GM18520 (cell line): Measurements from ENCODE around the gene CHAT.

Experiments used
- ATAC-seq: cut with Tn5 transposase; IDR thresholded peaks from one replicate; pipeline ENCODE4 v1.9.1; 2021; ENCODE audit not compliant: unreplicated experiment

The CHAT gene

DNA sequence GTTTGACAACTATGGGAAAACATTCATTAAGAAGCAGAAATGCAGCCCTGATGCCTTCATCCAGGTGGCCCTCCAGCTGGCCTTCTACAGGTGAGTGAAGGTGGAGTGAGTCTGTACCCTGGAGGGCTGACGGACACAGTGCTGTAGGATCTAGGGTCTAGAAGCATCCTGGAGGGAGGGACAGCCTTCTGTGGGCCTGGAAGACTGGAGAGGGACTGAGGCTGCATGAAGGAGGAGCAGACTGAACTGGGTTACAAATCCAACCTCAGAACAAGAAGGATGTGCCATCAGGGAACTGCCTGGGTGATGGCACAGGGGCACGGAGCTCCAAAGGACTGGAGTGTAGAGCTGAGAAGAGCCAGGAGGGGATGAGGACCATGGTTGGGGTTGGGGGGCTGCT, 38.1 kb downstream of the CHAT start:
- no peak for ATAC-seq

- ATAC-seq, result no peak
Measured at GRCh38 chr10:49652421-49653272, 38.8 kb downstream of the CHAT start.

DNA sequence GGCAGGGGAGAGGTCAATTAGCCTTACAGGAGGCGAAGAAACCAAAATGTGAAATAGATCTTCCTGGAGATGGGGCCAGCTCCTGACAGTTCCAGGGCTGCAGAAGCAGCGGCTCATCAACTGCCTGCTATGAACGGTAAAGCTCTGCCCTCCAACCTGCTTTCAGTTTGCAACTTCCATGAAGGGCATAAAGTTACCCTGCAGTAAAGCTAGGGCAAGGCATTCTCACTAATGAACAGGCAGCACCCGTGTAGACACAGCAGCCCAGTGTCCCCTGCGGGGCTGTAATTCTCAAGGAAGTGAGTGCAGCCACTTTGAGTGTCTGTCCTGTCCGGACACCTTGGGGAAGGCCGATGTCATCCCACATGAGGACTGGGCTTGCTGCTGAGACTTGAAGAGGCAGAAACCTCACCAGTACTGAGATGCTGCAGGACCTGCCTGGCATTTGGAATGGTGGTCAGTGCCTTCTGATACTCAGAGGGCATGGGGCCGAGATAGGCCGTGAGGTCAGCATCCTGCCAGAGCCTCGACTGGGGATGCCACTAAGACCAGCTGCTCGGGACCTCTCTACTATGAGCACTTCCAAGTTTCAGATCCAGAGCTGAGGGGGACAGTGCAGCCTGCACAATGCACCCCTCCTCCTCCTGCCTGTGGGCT, 39.6 kb downstream of the CHAT start:
- no peak for ATAC-seq

DNA sequence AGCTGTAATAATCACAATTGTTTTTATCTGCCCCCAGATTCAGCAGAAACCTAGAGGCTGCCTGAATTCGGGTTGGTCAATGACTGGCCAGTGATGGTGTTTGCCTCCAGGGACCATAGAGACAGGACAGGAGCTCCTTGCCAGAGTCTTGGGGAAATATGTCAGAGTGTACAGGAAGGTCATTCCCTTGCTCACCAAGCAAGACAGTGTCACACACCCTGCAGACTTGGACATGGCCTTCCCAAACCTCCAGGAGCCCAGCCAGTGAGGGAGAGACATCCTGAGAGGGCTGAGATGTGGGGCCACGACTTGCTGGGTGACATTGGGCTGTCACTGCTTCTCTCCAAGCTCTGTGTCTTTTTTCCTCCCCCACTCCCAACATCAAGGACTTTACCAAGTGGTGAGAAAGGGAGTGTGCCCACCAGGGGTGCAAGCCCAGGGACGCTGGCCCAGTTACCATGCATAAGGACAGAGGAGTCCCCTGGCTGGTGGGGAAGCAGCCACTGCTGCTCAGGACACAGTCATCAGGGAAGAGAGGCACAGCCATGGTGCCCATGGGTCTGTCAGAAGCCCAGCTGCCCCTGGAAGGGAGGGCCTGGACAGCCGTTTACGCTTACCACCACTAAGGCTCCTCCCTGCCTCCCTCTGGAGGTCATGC, 40.3 kb downstream of the CHAT start:
- ATAC-seq, result no peak

DNA sequence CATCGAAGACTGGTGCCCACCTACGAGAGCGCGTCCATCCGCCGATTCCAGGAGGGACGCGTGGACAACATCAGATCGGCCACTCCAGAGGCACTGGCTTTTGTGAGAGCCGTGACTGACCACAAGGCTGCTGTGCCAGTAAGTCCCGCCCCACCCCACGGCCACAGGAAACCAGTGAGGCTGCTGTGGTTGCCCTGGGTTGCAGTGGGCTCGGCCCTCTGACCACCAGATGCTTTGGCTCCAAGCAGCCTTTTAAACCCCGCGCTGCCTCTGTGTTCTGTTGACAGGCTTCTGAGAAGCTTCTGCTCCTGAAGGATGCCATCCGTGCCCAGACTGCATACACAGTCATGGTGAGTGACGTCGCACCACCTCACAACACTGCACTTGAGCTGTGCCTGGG, 41.3 kb downstream of the CHAT start:
- ATAC-seq, result no peak

DNA sequence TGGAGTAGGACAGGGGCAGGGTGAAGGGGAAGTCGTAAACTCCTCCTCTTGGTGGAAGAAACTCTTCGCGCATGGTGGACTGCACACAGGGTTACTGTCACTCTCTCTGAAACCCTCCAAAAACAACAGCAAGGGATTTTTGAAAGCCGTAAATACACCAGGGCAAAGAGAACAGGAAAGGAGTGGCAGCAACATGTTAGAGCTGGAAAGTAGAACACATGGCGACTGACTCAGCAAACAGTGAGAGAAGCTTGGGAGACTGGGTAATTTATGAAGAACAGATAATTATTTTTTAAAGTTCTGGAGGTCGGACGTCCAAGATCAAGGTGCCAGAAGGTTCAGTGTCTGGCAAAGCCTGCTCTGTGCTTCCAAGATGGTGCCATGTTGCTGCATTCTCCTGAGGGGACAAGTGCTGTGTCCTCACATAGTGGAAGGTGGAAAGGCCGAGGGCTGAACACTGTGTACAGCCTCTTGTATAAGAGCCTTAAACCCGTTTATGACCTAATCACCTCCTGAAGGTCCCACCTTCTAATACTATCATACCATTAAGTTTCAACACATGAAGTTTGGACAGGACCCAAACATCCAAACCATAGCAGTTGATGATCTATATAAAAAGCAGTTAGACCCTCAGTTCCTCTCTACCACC, 43.1 kb downstream of the CHAT start:
- ATAC-seq, result no peak

- ATAC-seq, result no peak
Measured at GRCh38 chr10:49657606-49658005, 43.8 kb downstream of the CHAT start.

- no peak for ATAC-seq
Measured at GRCh38 chr10:49661140-49661856, 47.5 kb downstream of the CHAT start.

GRCh38 chr10:49662169-49662830, 48.5 kb downstream of the CHAT start:
- no peak for ATAC-seq

GRCh38 chr10:49663596-49663995, 49.8 kb downstream of the CHAT start:
- ATAC-seq, result no peak

DNA sequence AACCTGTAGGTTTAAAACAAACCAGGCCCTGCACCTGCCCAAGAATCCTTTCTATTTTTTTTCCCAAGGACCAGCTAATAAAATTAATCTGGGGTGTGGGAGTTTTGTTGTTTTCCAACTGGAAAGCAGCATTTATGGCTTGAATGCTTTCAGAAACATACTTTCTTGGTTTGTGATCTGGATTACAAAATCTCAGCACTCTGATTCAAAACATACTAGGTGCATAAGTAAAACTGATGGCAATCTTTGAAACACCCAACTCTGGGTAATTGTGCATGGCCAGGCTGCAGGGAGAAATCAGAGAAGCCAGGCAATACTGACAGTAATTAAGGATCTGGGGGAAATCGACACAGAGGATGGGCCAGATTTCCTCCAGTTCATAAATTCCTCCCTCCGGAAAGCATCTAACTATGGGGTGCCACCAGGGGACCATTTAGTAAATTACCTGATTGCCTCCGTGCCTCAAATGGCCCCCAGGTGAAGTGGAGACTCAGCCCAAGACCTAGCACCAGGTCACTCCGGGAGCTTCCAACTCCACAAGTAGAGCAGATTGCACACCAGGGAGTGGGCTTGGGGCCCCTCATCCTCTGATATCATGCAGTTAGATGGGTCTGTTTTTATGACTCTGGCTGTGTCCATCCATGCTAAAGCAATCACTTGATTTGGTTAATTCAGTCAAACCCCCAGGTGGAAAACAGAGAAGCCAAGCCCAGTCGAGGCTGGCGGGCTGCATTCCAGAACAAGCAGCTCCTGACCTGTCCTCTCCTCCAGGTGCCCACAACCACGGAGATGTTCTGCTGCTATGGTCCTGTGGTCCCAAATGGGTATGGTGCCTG, 50.4 kb downstream of the CHAT start:
- no peak for ATAC-seq

DNA sequence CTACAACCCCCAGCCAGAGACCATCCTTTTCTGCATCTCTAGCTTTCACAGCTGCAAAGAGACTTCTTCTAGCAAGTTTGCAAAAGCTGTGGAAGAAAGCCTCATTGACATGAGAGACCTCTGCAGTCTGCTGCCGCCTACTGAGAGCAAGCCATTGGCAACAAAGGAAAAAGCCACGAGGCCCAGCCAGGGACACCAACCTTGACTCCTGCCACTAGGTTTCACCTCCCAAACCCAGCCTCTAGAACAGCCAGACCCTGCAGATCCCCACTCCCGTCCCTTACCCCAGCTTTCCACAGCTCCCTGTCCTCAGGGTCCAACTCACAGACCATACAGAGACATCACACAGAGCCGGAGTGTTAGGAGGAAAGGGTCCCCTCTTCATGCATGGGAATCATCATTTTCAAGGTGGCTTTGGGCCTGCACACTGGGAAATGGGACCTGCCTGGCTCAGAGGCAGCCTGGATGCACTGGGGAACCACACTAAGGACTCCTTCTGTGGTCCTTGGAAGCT, 51.1 kb downstream of the CHAT start:
- no peak for ATAC-seq

DNA sequence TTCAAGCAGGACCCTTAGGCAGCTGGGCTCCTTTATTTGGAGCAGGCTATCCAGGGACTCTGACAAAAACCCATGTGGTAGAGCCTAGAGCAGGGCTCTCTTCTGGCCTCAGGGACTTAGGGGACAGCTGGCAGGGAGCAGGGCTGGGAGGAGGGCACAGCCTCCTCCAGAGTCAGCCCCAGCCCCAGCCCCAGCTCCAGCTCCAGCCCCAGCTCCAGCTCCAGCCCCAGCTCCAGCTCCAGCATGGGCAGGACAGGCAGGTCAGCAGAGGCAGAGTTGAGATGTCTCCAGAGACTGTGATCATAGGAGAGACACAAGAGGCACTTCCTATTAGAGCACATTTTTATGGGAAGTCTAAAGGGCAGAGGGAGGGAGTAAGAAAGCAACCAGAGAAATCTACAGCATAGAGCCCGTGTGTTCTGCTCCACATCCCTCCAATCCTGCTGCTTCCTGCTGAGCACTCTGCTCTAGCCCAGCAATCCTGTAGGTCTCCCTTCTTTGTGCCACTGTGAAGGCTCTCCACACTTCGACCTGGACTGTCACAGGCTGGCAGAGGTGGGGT, 52.3 kb downstream of the CHAT start:
- ATAC-seq, result no peak

DNA sequence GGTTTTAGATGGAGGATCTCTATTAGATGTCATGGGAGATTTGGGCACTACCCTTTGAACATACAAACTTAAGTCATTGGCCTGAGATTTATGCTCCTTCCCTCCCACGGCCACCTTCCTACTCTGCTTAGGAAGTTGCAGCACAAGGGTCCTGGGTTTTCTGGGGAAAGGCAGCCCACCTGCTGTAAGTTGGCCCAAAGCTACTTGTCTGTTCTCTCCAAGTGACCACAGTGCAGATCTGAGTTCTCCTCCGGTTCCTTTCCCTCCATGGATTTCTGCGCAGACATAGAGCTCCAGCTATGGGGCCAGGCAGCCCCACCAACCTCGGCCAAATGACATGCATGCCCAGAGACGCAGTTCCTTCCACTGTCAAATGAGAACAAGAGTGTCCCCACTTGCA, 52.8 kb downstream of the CHAT start:
- ATAC-seq, result no peak

DNA sequence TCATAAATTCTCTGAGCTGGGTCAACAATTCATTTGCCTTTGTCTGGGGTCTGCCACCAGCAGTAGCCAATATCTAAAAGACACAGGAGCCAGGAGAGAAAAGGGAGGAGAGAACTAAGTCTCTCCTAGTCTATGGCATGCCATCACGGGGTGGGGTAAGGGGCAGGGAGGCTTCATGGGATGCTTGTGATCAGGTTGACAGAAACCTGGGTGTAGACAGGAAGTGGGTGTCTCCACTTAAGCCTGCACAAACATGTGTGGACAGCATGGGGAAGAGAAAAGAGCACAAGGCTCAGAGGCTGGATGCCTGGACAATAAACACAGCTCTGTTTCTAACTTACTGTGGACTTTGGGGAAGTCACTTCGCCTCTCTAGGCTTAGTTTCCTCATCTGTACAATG, 54.2 kb downstream of the CHAT start:
- no peak for ATAC-seq

- no peak for ATAC-seq
Measured at GRCh38 chr10:49668684-49669083, 54.8 kb downstream of the CHAT start.

- ATAC-seq, result no peak
Measured at GRCh38 chr10:49678827-49679479, 65.1 kb downstream of the CHAT start.

DNA sequence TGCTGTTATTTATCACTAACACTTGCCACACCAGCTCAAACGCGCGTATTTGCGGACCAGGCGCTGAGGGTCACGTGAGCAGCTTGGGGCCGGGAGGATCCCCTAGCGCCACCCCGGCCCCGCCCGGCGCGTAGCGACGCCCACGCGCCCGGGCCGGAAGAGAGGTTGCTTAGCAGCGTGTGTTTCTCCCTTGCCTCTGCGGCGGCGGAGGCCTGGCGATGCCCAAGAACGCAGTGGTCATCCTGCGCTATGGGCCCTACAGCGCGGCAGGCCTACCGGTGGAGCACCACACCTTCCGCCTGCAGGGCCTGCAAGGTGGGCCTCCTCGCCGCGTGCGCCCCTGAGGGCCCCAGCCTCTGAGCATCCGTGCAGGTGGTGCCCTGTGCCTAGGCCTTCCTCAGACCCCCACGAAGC, 65.7 kb downstream of the CHAT start, which contains the start of gene C10orf53:
C10orf53 (plus strand) TSS at position 172 of the 414 bp plus-strand sequence; CDS start at position 219, 47 bp downstream.
- ATAC-seq, result no peak
